ENCODE measurements around the gene CSAD.

CSAD gene

GRCh38 chr12:53180220-53180930, at the start of gene CSAD, which contains the start of gene ZNF740:
CSAD (minus strand) TSS chr12:53180925; CDS start chr12:53173470, 7,455 bp downstream.
ZNF740 (plus strand) TSS chr12:53180722; CDS start chr12:53181984, 1,262 bp downstream.
- ChIA-PET CTCF (interaction anchor here (0.9 to 16.2 kb wide), 13 partner anchors 10 to 141 kb away, joined by 3 to 147 read pairs (median 5); partner anchors contain the start of genes AAAS and ITGB7), POLR2A (interaction anchor here (0.6 to 1.2 kb wide), 3 partner anchors 40 to 119 kb away, joined by 5 to 7 read pairs (median 5); partner anchors contain the start of gene MYG1)
- TF ChIP-seq, protein P1, sequence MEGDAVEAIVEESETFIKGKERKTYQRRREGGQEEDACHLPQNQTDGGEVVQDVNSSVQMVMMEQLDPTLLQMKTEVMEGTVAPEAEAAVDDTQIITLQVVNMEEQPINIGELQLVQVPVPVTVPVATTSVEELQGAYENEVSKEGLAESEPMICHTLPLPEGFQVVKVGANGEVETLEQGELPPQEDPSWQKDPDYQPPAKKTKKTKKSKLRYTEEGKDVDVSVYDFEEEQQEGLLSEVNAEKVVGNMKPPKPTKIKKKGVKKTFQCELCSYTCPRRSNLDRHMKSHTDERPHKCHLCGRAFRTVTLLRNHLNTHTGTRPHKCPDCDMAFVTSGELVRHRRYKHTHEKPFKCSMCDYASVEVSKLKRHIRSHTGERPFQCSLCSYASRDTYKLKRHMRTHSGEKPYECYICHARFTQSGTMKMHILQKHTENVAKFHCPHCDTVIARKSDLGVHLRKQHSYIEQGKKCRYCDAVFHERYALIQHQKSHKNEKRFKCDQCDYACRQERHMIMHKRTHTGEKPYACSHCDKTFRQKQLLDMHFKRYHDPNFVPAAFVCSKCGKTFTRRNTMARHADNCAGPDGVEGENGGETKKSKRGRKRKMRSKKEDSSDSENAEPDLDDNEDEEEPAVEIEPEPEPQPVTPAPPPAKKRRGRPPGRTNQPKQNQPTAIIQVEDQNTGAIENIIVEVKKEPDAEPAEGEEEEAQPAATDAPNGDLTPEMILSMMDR (IDR thresholded peaks at IDR 0.05; ENCODE audit: control extremely low read depth, extremely low read depth, low read depth, missing control alignments), result no peak
- DNase-seq (ENCODE audit: extremely low spot score), result peak; percentile 99

- POLR2A ChIA-PET, result no interaction called here
- DNase-seq (ENCODE audit: extremely low spot score), result no peak
- CTCF ChIA-PET, result interaction anchor here (1.0 to 3.1 kb wide), 2 partner anchors 11 to 16 kb away, joined by 4 to 18 read pairs; no protein-coding TSS in a partner anchor
- TF ChIP-seq, protein P1 (IDR thresholded peaks at IDR 0.05; ENCODE audit: control extremely low read depth, extremely low read depth, low read depth, missing control alignments), result no peak
Measured at GRCh38 chr12:53230108-53230845, 49.6 kb upstream of the CSAD start.

DNA sequence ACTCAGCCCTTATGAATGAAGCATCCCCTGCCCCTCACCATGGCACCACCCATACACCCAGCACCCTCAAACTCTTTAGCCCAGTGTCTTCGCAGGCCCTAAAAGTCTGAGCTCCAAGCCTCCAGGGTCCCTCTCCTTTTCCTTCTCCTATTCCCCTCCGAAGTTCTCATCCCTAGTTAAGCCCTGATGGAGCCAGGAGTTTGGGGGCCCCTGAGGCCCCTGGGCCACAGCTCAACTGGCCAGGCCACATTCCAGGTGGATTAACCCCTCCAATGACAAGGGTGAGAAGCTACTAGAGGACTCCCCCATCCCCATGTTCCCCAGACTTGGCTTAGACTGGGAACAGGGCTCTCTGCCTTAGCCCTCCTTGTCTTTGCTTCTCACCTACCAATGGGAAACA, 48.7 kb upstream of the CSAD start:
- no peak for DNase-seq (ENCODE audit: extremely low spot score)
- ChIA-PET POLR2A (no interaction called here), CTCF (interaction anchor here (1.0 to 3.1 kb wide), 4 partner anchors 10 to 59 kb away, joined by 4 to 18 read pairs (median 4); no protein-coding TSS in a partner anchor)
- TF ChIP-seq, protein P1 (IDR thresholded peaks at IDR 0.05; ENCODE audit: control extremely low read depth, extremely low read depth, low read depth, missing control alignments), result no peak

DNA sequence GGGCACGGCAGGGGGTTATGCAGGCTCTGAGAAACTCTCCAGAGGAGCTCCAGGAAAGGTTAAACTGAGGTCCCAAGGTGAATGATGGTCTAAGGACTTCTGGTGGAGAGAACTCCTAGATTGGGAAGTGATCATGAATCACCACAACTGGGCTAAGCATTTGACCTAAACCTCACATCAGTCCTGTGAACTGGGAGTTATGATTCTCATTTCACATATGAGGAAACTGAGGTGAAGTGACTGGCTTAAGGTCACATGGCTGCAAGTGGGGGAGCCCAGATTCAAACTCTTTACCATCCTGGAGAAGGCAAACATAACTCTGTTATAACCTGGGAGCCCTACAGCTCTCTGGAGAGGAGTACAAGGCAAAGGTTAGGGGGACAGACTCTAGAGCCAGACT, 47.1 kb upstream of the CSAD start:
- DNase-seq (ENCODE audit: extremely low spot score), result no peak
- CTCF ChIA-PET, result interaction anchor here (1.0 to 3.1 kb wide), 4 partner anchors 10 to 61 kb away, joined by 3 to 18 read pairs (median 5); a partner anchor contains a TSS
- POLR2A ChIA-PET, result no interaction called here
- TF ChIP-seq, protein P1 (IDR thresholded peaks at IDR 0.05; ENCODE audit: control extremely low read depth, extremely low read depth, low read depth, missing control alignments), result no peak

DNA sequence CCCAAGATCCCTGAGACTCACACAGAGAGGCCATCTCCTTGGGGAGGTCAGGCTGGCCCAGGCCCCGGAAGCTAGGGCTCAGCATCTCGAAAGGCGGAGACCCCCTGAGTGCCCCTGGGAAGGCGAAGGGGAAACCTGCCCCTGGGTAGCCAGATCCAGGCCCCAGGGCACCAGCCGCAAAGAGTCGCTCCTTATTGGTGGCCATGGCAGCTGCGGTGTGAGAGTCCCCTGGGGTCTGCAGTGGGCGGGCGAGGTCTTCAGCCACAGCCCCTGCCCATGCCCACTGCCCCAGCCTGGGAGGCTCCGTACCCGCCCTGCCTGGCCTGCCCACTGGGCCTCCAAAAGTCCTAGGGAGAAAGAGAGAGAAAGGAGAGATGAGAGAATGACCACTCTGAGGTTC, 46.6 kb upstream of the CSAD start:
- ChIA-PET CTCF (interaction anchor here (1.3 to 3.1 kb wide), 3 partner anchors 13 to 15 kb away, joined by 3 to 18 read pairs (median 6); a partner anchor contains a TSS), POLR2A (no interaction called here)
- TF ChIP-seq, protein P1 (IDR thresholded peaks at IDR 0.05; ENCODE audit: control extremely low read depth, extremely low read depth, low read depth, missing control alignments), result no peak
- DNase-seq (ENCODE audit: extremely low spot score), result no peak

DNA sequence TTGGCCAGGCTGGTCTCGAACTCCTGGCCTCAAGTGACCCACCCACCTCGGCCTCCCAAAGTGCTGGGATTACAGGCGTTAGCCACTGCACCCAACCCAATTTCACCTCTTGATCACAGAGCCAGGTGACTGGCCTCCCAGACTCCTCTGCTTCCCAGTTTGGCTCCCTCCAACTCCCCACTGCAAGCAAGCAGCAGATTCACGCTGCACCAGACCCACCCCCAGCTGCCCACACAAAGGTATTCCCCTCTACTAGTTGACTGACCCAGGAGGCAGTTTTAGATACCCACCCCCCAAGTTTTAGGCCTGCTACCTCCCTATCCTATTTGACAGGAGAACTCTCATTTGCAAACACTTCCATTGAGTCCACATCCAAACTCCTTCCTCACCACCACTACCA, 46.1 kb upstream of the CSAD start:
- DNase-seq (ENCODE audit: extremely low spot score), result no peak
- CTCF ChIA-PET, result interaction anchor here (1.3 kb wide), 3 partner anchors 13 to 18 kb away, joined by 3 to 4 read pairs (median 3); no protein-coding TSS in a partner anchor
- TF ChIP-seq, protein P1 (IDR thresholded peaks at IDR 0.05; ENCODE audit: control extremely low read depth, extremely low read depth, low read depth, missing control alignments), result no peak
- POLR2A ChIA-PET, result no interaction called here
